Hippocampal formation (tissue), 2 donors: ENCODE results near the gene NFATC3.

Source experiments
- DNase-seq, 2 donors: peaks; one replicate each; lab custom pipeline; 2025; lab: John Stamatoyannopoulos, UW

Gene NFATC3

DNA sequence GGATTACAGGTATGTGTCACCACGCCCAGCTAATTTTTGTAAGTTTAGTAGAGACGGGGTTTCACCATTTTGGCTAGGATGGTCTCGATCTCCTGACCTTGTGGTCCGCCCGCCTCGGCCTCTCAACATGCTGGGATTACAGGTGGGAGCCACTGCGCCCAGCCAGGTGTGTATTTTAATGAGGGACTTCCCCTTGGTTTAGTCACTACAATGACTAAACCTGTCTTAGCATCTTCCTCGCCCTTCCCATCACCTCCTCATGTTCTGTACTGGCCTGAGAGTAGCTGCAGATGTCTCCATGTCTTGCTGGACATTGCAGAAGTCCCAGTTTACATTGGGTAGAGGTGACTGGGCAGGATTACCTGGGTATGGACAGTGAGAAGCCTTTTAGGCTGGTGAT is 188.7 kb downstream of the NFATC3 start:
- no peak for DNase-seq

DNA sequence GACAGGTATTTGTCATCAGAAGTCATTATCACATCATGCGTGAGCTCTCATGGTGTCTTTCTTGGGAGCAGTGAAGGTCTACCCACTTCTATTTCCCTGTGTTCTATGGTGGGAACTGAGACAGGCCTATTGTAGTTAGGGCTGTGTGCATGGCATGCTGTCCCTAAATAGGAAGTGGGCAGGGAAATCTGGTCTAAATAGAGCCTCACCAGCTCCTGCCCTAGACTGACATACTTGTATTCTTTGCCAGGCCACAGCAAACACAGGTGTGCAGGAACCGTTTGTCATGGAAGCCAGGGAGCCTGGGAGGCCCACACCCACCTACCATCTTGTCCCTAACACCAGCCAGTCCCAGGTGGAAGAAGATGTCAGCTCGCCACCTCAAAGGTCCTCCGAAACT is 189.3 kb downstream of the NFATC3 start:
- DNase-seq, result no peak

DNA sequence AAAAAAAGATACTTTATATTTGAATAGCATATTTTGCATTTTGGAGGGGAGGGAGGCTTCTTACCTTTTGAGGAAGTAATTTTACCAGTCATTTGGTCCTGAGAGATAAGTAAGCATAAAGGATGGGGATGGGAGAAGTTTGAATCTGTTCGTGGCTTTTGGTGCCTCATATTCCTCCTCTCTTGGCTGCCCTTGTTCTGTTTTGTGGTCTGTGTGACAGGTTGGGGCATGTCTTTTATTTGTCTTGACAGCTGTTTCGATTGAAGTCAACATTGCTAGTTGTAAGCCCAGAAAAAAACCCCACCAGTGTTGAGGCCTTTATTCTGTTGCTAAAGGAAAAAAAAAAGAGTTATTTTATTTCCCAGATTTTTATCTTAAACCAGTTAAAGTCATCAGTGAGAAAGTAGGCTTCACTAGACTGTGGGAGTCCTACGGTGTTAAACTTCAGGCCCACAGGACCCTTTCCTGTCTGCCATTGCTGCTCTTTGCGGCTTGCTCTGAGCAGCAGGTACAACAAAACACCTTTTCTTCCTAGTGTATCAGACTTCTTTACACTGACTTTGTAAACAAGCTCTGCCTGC is 190.5 kb downstream of the NFATC3 start:
- DNase-seq, result no peak

DNA sequence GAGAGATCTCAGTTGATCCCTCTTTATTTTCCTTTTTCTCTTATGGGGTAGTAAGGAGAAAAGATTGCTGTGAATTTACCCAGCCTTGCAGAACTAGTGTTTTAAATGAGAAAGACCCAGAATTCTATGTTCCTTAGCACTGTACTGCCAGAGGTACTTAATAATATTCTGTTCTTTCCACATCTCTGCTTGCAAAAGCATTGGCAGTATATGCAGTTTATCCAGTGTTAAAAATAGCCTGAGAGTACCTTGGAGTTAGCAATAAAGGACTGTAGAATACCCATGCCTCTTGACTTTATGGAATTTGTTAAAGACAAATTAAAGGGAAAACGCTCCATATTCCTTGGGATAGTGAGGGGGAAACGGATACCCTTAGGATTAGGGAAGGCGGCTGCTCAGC is 191.1 kb downstream of the NFATC3 start:
- no peak for DNase-seq
